ENCODE measurements around the gene ATRNL1.

The ATRNL1 gene

GRCh38 chr10:115981081-115981480 is 887.9 kb downstream of the ATRNL1 start:
- H3K27ac ChIP-seq: no peak overlapping the region
- no peaks in the 10 kb centered on the region for H3K27me3 ChIP-seq (ENCODE audit: control insufficient read depth, insufficient read depth, low read length)
- no peak for TF ChIP-seq CTCF (IDR thresholded peaks at IDR 0.05)
- no peaks in the 10 kb centered on the region for H3K4me1 ChIP-seq
- H3K4me2 ChIP-seq (ENCODE audit: low read length): no peak overlapping the region
- no peak overlapping the region for H3K9ac ChIP-seq
- H3K36me3 ChIP-seq (ENCODE audit: control insufficient read depth, insufficient read depth, low read length): no peaks in the 10 kb centered on the region
- no peaks in the 10 kb centered on the region for H3K79me2 ChIP-seq
- H2AFZ ChIP-seq: no peak overlapping the region
- H3K9me3 ChIP-seq (ENCODE audit: control insufficient read depth, low read length): no peaks in the 10 kb centered on the region
- no peak overlapping the region for H3K4me3 ChIP-seq (ENCODE audit: low read depth, low read length)

- H3K9me3 ChIP-seq (ENCODE audit: control insufficient read depth, low read length): no peaks in the 10 kb centered on the region
- H3K27me3 ChIP-seq (ENCODE audit: control insufficient read depth, insufficient read depth, low read length): no peaks in the 10 kb centered on the region
- no peak overlapping the region for H3K4me2 ChIP-seq (ENCODE audit: low read length)
- H3K9ac ChIP-seq: no peak overlapping the region
- no peak for TF ChIP-seq CTCF (IDR thresholded peaks at IDR 0.05)
- no peak overlapping the region for H3K27ac ChIP-seq
- H3K4me3 ChIP-seq (ENCODE audit: low read depth, low read length): no peak overlapping the region
- no peaks in the 10 kb centered on the region for H3K36me3 ChIP-seq (ENCODE audit: control insufficient read depth, insufficient read depth, low read length)
- H3K79me2 ChIP-seq: no peaks in the 10 kb centered on the region
- H3K4me1 ChIP-seq: no peaks in the 10 kb centered on the region
- no peak overlapping the region for H2AFZ ChIP-seq
These were observed 888.9 kb downstream of the ATRNL1 start for GRCh38 chr10:115982076-115982475.

DNA sequence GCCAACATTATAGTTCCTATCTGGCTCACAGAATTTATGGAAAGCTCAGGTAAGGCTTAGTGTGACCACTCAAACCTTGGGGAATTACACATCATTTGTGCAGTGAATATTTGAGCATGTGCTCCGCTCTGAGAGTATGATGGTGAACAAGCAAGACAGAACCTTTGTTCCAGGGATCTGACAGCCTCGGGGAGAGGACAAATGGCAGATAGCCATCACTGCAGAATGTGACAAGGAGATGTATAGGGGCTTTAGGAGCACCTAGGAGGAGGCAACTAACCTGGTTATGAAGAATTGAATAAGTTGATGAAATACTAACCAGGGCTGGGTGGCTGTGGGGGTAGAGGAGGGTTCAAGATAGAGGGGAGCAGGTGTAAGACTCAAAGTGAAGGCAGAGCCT is 889.4 kb downstream of the ATRNL1 start:
- Histone ChIP-seq H3K27ac (no peak overlapping the region), H3K4me1 (no peaks in the 10 kb centered on the region), H3K4me2 (ENCODE audit: low read length) (no peak overlapping the region), H3K9ac (no peak overlapping the region), H3K9me3 (ENCODE audit: control insufficient read depth, low read length) (no peaks in the 10 kb centered on the region), H2AFZ (no peak overlapping the region), H3K36me3 (ENCODE audit: control insufficient read depth, insufficient read depth, low read length) (no peaks in the 10 kb centered on the region), H3K79me2 (no peaks in the 10 kb centered on the region), H3K27me3 (ENCODE audit: control insufficient read depth, insufficient read depth, low read length) (no peaks in the 10 kb centered on the region), H3K4me3 (ENCODE audit: low read depth, low read length) (no peak overlapping the region)
- no peak for TF ChIP-seq CTCF (IDR thresholded peaks at IDR 0.05)

DNA sequence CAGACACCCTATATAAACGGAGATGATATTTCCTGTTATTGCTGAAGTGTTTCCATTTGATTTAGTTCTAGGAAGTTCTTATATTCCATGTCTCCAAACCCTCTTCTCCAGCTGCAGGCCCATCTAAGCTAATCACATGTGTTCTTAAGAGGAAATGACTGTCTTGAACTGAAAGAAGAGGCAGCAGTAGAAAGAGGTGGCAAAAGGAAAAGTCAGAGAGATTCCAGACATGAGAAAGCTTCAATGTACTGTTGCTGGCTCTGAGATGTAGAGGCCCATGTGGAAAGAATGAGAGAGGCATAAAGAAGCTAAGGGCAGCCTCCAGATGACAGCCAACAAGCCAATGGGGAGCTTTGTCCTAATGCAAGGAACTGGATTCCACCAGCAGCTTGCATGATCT is 892.6 kb downstream of the ATRNL1 start:
- H3K36me3 ChIP-seq (ENCODE audit: control insufficient read depth, insufficient read depth, low read length): no peaks in the 10 kb centered on the region
- H3K27ac ChIP-seq: no peak overlapping the region
- H3K79me2 ChIP-seq: no peaks in the 10 kb centered on the region
- no peak overlapping the region for H3K9ac ChIP-seq
- H3K4me2 ChIP-seq (ENCODE audit: low read length): no peak overlapping the region
- no peak overlapping the region for H2AFZ ChIP-seq
- H3K4me1 ChIP-seq: no peaks in the 10 kb centered on the region
- H3K27me3 ChIP-seq (ENCODE audit: control insufficient read depth, insufficient read depth, low read length): no peaks in the 10 kb centered on the region
- no peaks in the 10 kb centered on the region for H3K9me3 ChIP-seq (ENCODE audit: control insufficient read depth, low read length)
- no peak for TF ChIP-seq CTCF (IDR thresholded peaks at IDR 0.05)
- H3K4me3 ChIP-seq (ENCODE audit: low read depth, low read length): no peak overlapping the region

GRCh38 chr10:115988380-115988779 is 895.2 kb downstream of the ATRNL1 start:
- no peaks in the 10 kb centered on the region for H3K9me3 ChIP-seq (ENCODE audit: control insufficient read depth, low read length)
- no peaks in the 10 kb centered on the region for H3K27me3 ChIP-seq (ENCODE audit: control insufficient read depth, insufficient read depth, low read length)
- H3K9ac ChIP-seq: no peak overlapping the region
- no peak overlapping the region for H2AFZ ChIP-seq
- H3K79me2 ChIP-seq: no peaks in the 10 kb centered on the region
- no peaks in the 10 kb centered on the region for H3K4me1 ChIP-seq
- no peak overlapping the region for H3K4me2 ChIP-seq (ENCODE audit: low read length)
- TF ChIP-seq CTCF (IDR thresholded peaks at IDR 0.05): no peak
- H3K27ac ChIP-seq: no peak overlapping the region
- H3K36me3 ChIP-seq (ENCODE audit: control insufficient read depth, insufficient read depth, low read length): no peaks in the 10 kb centered on the region
- H3K4me3 ChIP-seq (ENCODE audit: low read depth, low read length): no peak overlapping the region

Measured in parathyroid adenoma (tissue), 2 donors.